Smooth muscle cell (in vitro differentiated cells): ENCODE results near the gene NUAK2. TPM values are rescaled to one million over a fixed set of nuclear protein-coding genes. Genes with fewer than 3 reads are reported as not detected.

Experiments used
- DNase-seq: peaks from one replicate; lab custom pipeline; 2025; ENCODE audit not compliant: unreplicated experiment; lab: John Stamatoyannopoulos, UW
- H2AFZ ChIP-seq: fragments of 200-600 bp; sonication (generic); 2 replicates; pipeline ENCODE4 v1.6.0; 2016; ENCODE audit warnings: antibody characterized with exemption, low read depth, mild to moderate bottlenecking
- H3F3A ChIP-seq: fragments of 200-600 bp; sonication (generic); 2 replicates; pipeline ENCODE4 v1.6.0; 2017; ENCODE audit warnings: antibody characterized with exemption, low read depth
- H3K27ac ChIP-seq: fragments of 200-600 bp; sonication (generic); 2 replicates; pipeline ENCODE4 v1.5.1; 2016; ENCODE audit warnings: low read depth, mild to moderate bottlenecking
- H3K27me3 ChIP-seq: fragments of 200-600 bp; sonication (generic); 2 replicates; pipeline ENCODE4 v1.6.1; 2016; ENCODE audit warnings: low read depth, mild to moderate bottlenecking
- H3K36me3 ChIP-seq: fragments of 200-600 bp; sonication (generic); 2 replicates; pipeline ENCODE4 v1.5.1; 2016; ENCODE audit warnings: low read depth
- H3K4me1 ChIP-seq: fragments of 200-600 bp; sonication (generic); 2 replicates; pipeline ENCODE4 v1.5.1; 2016; ENCODE audit warnings: low read depth
- H3K4me2 ChIP-seq: fragments of 200-600 bp; sonication (generic); 2 replicates; pipeline ENCODE4 v1.6.0; 2016; ENCODE audit warnings: mild to moderate bottlenecking
- H3K4me3 ChIP-seq: fragments of 200-600 bp; sonication (generic); 2 replicates; pipeline ENCODE4 v1.5.1; 2016; ENCODE audit warnings: mild to moderate bottlenecking
- H3K79me2 ChIP-seq: fragments of 200-600 bp; sonication (generic); 2 replicates; pipeline ENCODE4 v1.6.0; 2016; ENCODE audit warnings: low read depth, mild to moderate bottlenecking
- H3K9ac ChIP-seq: fragments of 200-600 bp; sonication (generic); 2 replicates; pipeline ENCODE4 v1.6.0; 2016; ENCODE audit warnings: low read depth
- H3K9me3 ChIP-seq: fragments of 200-600 bp; sonication (generic); replicated peaks from 2 replicates; pipeline ENCODE4 v1.5.1; 2016; ENCODE audit warnings: low read depth
- H4K20me1 ChIP-seq: fragments of 200-600 bp; sonication (generic); 2 replicates; pipeline ENCODE4 v1.6.0; 2016; ENCODE audit warnings: low read depth
- WGBS: methylation state at CpG from one replicate; pipeline ENCODE4 v1.1.7; 2016; ENCODE audit warnings: low lambda C conversion rate; 5-methylcytosine and 5-hydroxymethylcytosine counted together
- polyA plus RNA-seq: library from polyadenylated mRNA; unstranded; fragments of >200 nt; fragmentation: Nextera tagmentation; extraction: Ambion mirVana; gene quantifications from 2 replicates; pipeline ENCODE4 v1.2.1, GENCODE V29; 2016
- total RNA-seq: library from RNA; depleted of rRNA; stranded (reverse); fragments of >200 nt; gene quantifications from 2 replicates; pipeline ENCODE4 v1.2.3, GENCODE V29; 2014
- TF ChIP-seq, protein P1 (sequence below): fragments of 200-600 bp; sonication (generic); IDR thresholded peaks from 2 replicates; pipeline ENCODE4 v1.5.1; 2017; ENCODE audit warnings: borderline replicate concordance, mild to moderate bottlenecking, antibody characterized with exemption; ENCODE audit not compliant: insufficient read depth, poor library complexity, severe bottlenecking

Gene NUAK2
- total and polyA plus RNA-seq, 2 experiments from 2014 or later, result 11.3 to 15.8 TPM

DNA sequence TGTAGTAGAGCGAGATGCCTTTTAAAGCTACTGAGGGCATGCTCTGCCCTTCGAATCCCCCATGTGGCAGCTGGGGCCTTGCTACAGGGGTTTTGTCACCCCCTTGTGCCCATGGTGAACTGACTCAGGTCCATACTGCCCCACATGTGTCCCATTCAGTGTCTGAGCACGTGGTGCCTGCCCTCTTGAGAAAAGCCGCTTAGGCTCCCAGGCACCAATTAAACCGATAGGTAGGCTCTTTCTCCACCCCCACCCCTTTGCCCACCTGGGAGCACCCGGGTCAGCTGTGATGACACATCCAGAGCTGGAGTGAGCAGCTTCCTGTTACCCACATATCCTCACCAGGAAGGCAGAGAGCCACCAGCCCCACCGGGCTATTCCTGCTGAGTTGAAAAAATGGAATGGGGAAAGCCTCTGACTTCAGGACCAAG, 63.3 kb downstream of the NUAK2 start:
- no peaks in the 10 kb centered on the region for H3K9me3 ChIP-seq
- H3K4me1 ChIP-seq, result peaks cover 30% of the 10 kb centered on the region
- H3K27me3 ChIP-seq, result no peaks in the 10 kb centered on the region
- H4K20me1 ChIP-seq, result no peaks in the 10 kb centered on the region
- peak overlapping the region; percentile 98 for H3K27ac ChIP-seq
- whole genome bisulfite sequencing, result 77% methylated on average over 7 of the region's 7 CpGs
- H3K4me2 ChIP-seq, result peak overlapping the region; percentile 53
- H3F3A ChIP-seq, result peaks cover 6% of the 10 kb centered on the region
- H3K36me3 ChIP-seq, result no peaks in the 10 kb centered on the region
- no peak overlapping the region for H3K4me3 ChIP-seq
- no peaks in the 10 kb centered on the region for H3K79me2 ChIP-seq
- TF ChIP-seq, protein P1, sequence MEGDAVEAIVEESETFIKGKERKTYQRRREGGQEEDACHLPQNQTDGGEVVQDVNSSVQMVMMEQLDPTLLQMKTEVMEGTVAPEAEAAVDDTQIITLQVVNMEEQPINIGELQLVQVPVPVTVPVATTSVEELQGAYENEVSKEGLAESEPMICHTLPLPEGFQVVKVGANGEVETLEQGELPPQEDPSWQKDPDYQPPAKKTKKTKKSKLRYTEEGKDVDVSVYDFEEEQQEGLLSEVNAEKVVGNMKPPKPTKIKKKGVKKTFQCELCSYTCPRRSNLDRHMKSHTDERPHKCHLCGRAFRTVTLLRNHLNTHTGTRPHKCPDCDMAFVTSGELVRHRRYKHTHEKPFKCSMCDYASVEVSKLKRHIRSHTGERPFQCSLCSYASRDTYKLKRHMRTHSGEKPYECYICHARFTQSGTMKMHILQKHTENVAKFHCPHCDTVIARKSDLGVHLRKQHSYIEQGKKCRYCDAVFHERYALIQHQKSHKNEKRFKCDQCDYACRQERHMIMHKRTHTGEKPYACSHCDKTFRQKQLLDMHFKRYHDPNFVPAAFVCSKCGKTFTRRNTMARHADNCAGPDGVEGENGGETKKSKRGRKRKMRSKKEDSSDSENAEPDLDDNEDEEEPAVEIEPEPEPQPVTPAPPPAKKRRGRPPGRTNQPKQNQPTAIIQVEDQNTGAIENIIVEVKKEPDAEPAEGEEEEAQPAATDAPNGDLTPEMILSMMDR, result no peak
- H2AFZ ChIP-seq, result peak overlapping the region; percentile 69
- H3K9ac ChIP-seq, result peak overlapping the region; percentile 88
- DNase-seq, result no peak

DNA sequence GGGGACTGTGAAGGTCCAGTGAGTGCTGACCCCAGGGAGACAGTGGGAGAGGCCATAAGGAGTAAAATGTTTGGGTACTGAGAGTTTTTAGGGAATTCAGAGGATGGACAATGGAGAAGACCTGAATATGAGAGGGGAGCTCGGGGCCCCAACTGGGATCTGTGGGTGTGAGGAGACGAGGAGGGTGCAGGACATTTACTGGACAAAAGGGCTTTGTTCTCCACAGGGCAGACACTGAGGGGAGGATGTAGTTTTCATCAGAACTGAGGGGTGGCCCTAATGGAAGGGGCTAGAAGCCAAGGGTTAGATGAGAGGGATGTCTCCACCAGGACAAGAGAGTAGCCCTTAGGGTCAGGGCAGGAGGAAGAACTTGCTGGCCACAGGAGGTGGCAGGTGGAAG, 63.8 kb downstream of the NUAK2 start:
- Histone ChIP-seq H4K20me1 (no peaks in the 10 kb centered on the region), H3K27ac (no peak overlapping the region), H3K4me2 (no peak overlapping the region), H3K4me1 (peaks cover 27% of the 10 kb centered on the region), H3K4me3 (no peak overlapping the region), H3K79me2 (no peaks in the 10 kb centered on the region), H3K27me3 (no peaks in the 10 kb centered on the region), H3K9me3 (no peaks in the 10 kb centered on the region), H3F3A (peaks cover 6% of the 10 kb centered on the region), H2AFZ (no peak overlapping the region), H3K36me3 (no peaks in the 10 kb centered on the region), H3K9ac (no peak overlapping the region)
- TF ChIP-seq, protein P1, result no peak
- WGBS, result 78% methylated on average over 2 of the region's 2 CpGs
- DNase-seq, result no peak

DNA sequence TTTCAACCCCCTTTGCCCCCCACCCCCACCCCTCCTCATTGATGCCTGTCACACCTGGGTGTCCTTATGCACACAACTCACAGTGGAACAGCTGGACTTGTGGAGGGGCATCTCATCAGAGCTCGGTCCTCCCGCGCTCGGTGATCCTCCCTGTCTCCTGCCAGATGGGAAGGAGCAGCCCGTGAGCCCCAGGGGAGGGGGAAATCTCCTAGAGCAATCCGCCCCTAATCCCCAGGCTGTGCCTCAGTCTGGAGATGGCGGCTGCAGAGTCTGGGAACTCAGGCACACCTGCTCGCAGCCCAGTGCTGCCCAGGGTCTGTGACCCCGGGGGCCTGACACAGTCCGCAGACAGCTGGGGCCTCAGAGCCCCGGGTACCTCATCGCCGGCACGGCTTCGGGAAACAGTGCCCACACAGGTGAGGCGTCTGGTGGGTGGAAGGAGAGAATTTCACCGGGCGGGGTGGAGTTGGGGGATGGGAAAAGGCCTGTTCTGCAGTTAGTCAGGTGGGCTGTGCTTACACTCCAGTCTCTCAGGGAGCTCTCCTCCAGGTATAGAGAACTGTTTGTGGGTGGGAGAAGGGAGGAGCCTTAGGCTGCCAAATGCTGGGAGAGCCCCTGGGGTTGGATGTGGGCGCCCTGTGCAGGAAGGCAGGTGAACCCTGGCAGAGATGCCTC, 64.5 kb downstream of the NUAK2 start:
- no peaks in the 10 kb centered on the region for H3K79me2 ChIP-seq
- no peak overlapping the region for H3K9ac ChIP-seq
- peaks cover 21% of the 10 kb centered on the region for H3K4me1 ChIP-seq
- no peak overlapping the region for H3K4me3 ChIP-seq
- H3K4me2 ChIP-seq, result no peak overlapping the region
- H3K27me3 ChIP-seq, result no peaks in the 10 kb centered on the region
- H2AFZ ChIP-seq, result no peak overlapping the region
- DNase-seq, result no peak
- H3K27ac ChIP-seq, result no peak overlapping the region
- TF ChIP-seq, protein P1, result no peak
- H3K9me3 ChIP-seq, result no peaks in the 10 kb centered on the region
- no peaks in the 10 kb centered on the region for H4K20me1 ChIP-seq
- peaks cover 6% of the 10 kb centered on the region for H3F3A ChIP-seq
- WGBS, result 92% methylated on average over 19 of the region's 19 CpGs
- H3K36me3 ChIP-seq, result no peaks in the 10 kb centered on the region
